Medulla oblongata (tissue), 1 donor: ENCODE data around the gene SPSB3.
A peak's percentile ranks its signal among the peaks of the same experiment; 100 is the strongest.
"Not testable (repeated sequence)": the region's sequence is repeated elsewhere in the genome, so short reads cannot be mapped to it uniquely, and the experiment has no call there.

Source experiments
- DNase-seq: peaks from one replicate; pipeline ENCODE4 v3.0.0-alpha.2; 2015; ENCODE audit errors: extremely low spot score

The SPSB3 gene

GRCh38 chr16:1743376-1744337, 38.7 kb downstream of the SPSB3 start:
- DNase-seq, result no peak

GRCh38 chr16:1741553-1742165, 40.7 kb downstream of the SPSB3 start:
- peak; percentile 32 for DNase-seq

GRCh38 chr16:1740781-1741490, 41.4 kb downstream of the SPSB3 start:
- DNase-seq, result no peak

DNA sequence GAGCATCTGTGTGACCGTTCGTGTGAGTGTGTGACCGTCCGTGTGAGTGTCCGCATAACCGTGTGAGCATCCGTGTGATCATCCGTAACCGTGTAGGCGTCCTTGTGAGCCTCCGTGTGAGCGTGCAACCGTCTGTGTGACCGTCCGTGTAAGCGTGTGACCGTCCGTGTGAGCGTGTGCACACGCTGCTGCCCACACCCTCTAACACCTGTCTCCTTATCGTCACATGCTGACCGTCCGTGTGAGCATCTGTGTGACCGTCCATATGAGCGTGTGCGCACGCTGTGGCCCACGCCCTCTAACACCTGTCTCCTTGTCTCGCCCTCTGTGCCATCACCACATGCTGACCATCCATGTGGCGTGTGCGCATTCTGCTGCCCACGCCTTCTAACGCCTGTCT, 42.1 kb downstream of the SPSB3 start:
- no peak for DNase-seq

DNA sequence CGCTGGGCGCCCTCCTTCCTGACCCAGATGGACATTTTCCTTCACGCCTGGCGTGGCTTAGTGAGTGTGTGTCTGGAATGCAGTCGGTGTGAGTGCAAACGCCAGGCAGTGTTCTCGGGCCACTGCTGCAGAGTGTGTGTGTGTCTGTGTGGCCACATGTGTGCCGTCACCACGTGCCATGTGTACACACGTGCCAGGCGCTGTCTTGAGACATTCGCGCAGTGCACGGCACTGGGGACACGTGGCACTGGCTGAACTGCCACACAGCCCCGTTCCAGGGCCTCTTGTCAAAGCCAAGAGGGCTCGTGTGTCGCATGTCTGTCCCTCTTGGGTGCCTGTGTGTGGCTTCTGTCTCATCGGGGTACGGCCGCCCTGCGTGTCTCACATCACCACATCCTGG, 47.6 kb downstream of the SPSB3 start:
- no peak for DNase-seq

GRCh38 chr16:1734123-1734522, 48.2 kb downstream of the SPSB3 start:
- no peak for DNase-seq

GRCh38 chr16:1732551-1732987, 49.8 kb downstream of the SPSB3 start:
- not testable (repeated sequence) for DNase-seq

- no peak for DNase-seq
These were observed 50.3 kb downstream of the SPSB3 start for GRCh38 chr16:1732071-1732470.

DNA sequence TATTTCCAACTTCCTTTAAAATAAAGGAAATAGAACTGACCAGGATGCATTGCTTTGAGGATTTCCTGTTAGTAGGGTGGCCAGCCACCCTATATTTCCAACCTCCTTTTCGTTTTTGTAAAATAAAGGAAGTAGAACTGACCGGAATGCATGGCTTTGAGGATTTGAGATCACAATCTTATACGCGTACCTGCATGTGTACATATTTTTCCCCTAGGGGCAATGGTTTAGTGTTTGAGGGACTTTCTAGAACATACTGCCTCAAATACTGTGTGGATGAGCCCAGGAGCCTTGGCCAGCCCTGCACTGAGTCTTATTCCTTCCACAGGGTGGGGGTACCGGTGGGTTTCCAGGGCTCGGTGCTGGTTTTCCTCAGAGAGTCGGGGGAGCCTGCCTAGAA, 50.8 kb downstream of the SPSB3 start:
- DNase-seq, result no peak

GRCh38 chr16:1731073-1731472, 51.3 kb downstream of the SPSB3 start:
- no peak for DNase-seq

GRCh38 chr16:1729445-1729844, 52.9 kb downstream of the SPSB3 start:
- no peak for DNase-seq

DNA sequence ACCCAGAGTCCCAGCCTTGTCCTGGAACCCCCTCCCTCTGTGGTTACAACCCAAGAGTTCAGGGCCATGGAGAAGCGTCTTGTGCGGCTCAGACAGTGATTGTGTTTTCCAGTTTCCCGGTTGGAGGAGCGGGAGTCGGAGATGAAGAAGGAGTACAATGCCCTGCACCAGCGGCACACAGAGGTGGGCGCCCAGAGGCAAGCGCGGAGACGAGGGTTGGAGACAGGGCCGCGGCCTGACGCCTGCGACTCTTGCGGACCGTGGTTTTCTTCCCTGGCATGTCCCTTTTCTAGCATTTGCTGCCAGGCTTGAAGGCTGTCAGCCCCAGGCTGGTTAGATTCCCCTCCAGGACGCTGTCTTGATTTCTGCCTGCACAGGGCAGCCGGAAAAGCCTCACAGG, 53.3 kb downstream of the SPSB3 start:
- DNase-seq, result no peak

DNA sequence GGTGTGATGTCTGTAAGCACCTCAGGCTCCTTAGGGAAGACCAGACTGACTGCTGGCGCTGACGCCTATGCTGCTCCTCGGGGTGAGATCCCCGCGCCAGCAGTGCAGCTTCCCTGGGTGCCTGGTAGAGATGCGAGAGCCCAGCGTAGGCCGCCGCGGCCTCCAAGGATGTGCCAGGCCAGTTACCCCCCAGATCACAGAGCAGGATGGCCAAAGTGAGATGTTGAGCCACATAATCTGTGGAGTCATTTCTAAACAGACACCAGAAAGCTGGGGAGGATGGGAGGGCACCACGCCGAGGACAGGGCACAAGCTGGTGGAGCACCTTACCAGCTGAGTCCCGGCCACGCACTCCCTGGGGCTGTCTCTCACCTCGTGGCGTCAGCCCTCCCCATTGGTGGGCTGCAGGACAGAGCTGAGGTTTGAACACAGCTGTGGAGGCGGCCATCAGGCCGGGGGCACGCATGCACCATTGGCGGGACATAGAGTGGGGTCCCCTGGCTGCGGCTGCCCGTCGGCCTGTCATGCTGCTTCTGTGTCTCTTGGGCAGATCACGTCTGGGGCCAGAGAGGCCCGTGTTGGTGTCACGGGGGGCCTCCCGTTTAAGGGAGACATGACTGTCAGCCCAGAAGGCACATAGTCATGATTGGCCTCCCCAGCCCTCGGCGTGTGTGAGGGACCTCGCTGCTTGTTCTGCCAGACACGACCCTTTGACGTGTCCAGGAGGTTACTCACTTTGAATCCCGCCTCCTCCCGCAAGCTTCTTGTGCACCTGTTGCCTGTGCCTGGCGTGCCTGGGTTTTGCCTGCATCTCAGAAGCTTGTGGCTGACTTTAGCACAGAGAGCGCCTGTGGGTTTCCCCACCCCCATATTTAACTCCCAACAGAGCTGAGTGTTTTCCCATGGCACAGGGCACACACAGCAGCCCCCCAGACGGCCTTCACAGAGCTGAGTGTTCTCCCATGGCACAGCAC, 54.4 kb downstream of the SPSB3 start:
- DNase-seq, result no peak
